Testis (tissue), 3 donors: ENCODE measurements around the gene ZFR2. TPM values are rescaled to one million over a fixed set of nuclear protein-coding genes. Genes with fewer than 3 reads are reported as not detected.

Experiments used
- DNase-seq: peaks from one replicate; pipeline ENCODE4 v3.0.0-alpha.2; 2019
- H3K27ac ChIP-seq, 2 donors: fragments of 200-600 bp; sonication (generic); one replicate each; pipeline ENCODE4 v1.5.1; 2019
- H3K27me3 ChIP-seq: fragments of 200-600 bp; sonication (generic); one replicate; pipeline ENCODE4 v1.5.1; 2019
- H3K36me3 ChIP-seq: fragments of 200-600 bp; sonication (generic); one replicate; pipeline ENCODE4 v1.5.1; 2017; ENCODE audit warnings: low read depth; ENCODE audit errors: missing control alignments
- H3K4me1 ChIP-seq: fragments of 200-600 bp; sonication (generic); one replicate; pipeline ENCODE4 v1.5.1; 2019
- H3K4me3 ChIP-seq, 2 donors: fragments of 200-600 bp; sonication (generic); one replicate each; pipeline ENCODE4 v1.5.1; 2017 to 2019
- H3K9me3 ChIP-seq: fragments of 200-600 bp; sonication (generic); one replicate; pipeline ENCODE4 v1.5.1; 2017
- CTCF ChIP-seq, 3 experiments: fragments of 450-650 bp in 2 of 3; fragments of 200-600 bp in 1 of 3; sonication (generic) in 1 of 3; IDR thresholded peaks; one replicate each; pipeline ENCODE4 v1.5.1; 2016 to 2019; ENCODE audit warnings: antibody characterized with exemption in 3 of 3, mild to moderate bottlenecking in 2 of 3, moderate library complexity in 1 of 3
- POLR2A ChIP-seq: fragments of 450-650 bp; IDR thresholded peaks from one replicate; pipeline ENCODE4 v1.6.1; 2017; ENCODE audit warnings: antibody characterized with exemption, mild to moderate bottlenecking, moderate library complexity
- WGBS, 2 donors: methylation state at CpG; one replicate each; pipeline ENCODE4 v1.1.5; 2018; 5-methylcytosine and 5-hydroxymethylcytosine counted together
- intact Hi-C: fragments of 100-400 bp; cut with DNase I; formaldehyde crosslinking; loops from one replicate; pipeline ENCODE4 v1.15.1; 2023; ENCODE audit warnings: low total_unique reads
- polyA plus RNA-seq: library from polyadenylated mRNA; stranded (reverse); fragments of 350-450 nt; fragmentation: Illumina TruSeq; extraction: RNeasy Lipid Tissue Mini Kit (QIAGEN cat#74804); gene quantifications from one replicate; pipeline ENCODE4 v1.2.3, GENCODE V29; 2014; ENCODE audit warnings: low read depth, low replicate concordance; ENCODE audit not compliant: insufficient read depth
- total RNA-seq, 2 donors: library from RNA; depleted of rRNA; stranded (reverse); fragments of >200 nt; gene quantifications; one replicate each; pipeline ENCODE4 v1.2.3, GENCODE V29; 2016

ZFR2 gene
- total and polyA plus RNA-seq, 3 donors from 2014 or later = 23.4 to 35.0 (median 34.1) TPM

- no peak overlapping the region for H3K27ac ChIP-seq
Observed at GRCh38 chr19:3765121-3765520, 103.7 kb downstream of the ZFR2 start.

DNA sequence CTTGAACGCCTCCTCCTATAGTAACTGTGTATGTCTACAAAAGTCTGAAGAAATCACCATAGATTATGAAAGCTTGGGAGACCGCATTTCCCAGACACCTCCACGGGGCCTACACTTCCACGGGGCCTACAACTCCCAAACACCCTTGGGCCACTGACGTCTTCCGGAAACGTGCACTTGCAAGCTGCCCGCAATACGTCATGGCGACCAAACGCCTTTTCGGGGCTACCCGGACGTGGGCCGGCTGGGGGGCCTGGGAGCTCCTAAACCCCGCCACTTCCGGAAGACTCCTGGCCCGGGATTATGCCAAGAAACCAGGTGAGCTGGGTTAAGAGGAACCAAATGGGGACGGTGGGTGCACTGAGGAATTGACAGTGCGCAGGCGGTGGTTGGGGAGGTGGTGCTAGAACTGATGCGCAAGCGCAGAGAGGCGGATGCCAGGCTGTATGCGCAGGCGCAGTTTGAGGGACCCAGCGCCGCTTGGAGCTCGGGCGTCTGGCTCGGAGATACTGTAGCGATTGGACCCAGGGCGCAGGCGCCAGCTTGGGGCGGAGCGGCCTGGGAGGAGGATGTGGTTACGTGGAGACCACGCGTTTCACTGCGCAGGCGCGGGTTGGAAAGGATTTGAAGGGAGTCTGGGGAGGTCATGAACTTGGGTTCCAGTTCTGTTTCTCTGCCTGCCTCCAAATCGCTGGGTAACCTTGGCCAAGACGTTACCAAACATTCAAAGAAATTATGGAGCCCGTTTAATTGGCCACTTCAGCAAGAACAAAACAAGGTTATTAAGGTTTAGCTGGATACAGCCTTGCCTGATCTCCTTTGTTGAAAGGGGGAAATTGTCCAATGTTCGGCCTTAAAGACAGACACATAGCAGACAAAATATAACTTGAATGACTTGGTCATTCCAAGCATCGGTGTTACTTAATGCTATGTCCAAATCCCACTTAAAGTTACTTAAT lies 106.1 kb downstream of the ZFR2 start, which contains the start of gene MRPL54:
Gene MRPL54 (plus strand): TSS at position 182 of the 959 bp plus-strand sequence. CDS start 19 bp downstream, at position 201.
- peak within 1 kb of the TSS; percentile 84 to 86 for H3K4me3 ChIP-seq
- WGBS, 2 donors = 2 to 3% methylated on average over 32 to 47 of the region's 47 CpGs
- peak in 1 of 3 experiments; percentile 11 for TF ChIP-seq CTCF (IDR thresholded peaks at IDR 0.05)
- TF ChIP-seq POLR2A = no peak
- H3K27ac ChIP-seq = peak within 1 kb of the TSS; percentile 98
- DNase-seq = peak; percentile 99
- intact Hi-C loops = no loop called here
- no peaks in the 10 kb centered on the region for H3K27me3 ChIP-seq
- no peaks in the 10 kb centered on the region for H3K9me3 ChIP-seq
- peaks cover 9% of the 10 kb centered on the region for H3K4me1 ChIP-seq
- no peaks in the 10 kb centered on the region for H3K36me3 ChIP-seq

More at GRCh38 chr19:3765121-3765520, 103.7 kb downstream of the ZFR2 start:
- intact Hi-C loops = no loop called here
- no peaks in the 10 kb centered on the region for H3K27me3 ChIP-seq
- no peak for TF ChIP-seq POLR2A
- TF ChIP-seq CTCF (IDR thresholded peaks at IDR 0.05) = no peak
- H3K4me3 ChIP-seq = no peak overlapping the region
- WGBS, 2 donors = 90 to 93% methylated on average over 12 of the region's 12 CpGs
- DNase-seq = no peak
- H3K4me1 ChIP-seq = peaks cover 9% of the 10 kb centered on the region
- H3K9me3 ChIP-seq = no peaks in the 10 kb centered on the region
- no peaks in the 10 kb centered on the region for H3K36me3 ChIP-seq

GRCh38 chr19:3762130-3762473 lies 106.7 kb downstream of the ZFR2 start:
- 39 to 51% methylated on average over 1 of the region's 1 CpG for WGBS, 2 donors
- Histone ChIP-seq H3K36me3 (no peaks in the 10 kb centered on the region), H3K4me1 (peaks cover 9% of the 10 kb centered on the region), H3K4me3 (peak overlapping the region; percentile 66 to 84), H3K27ac (peak overlapping the region; percentile 98), H3K27me3 (no peaks in the 10 kb centered on the region), H3K9me3 (no peaks in the 10 kb centered on the region)
- DNase-seq = no peak
- intact Hi-C loops = no loop called here
- no peak for TF ChIP-seq POLR2A
- no peak for TF ChIP-seq CTCF (IDR thresholded peaks at IDR 0.05)

GRCh38 chr19:3761382-3762129 lies 107.3 kb downstream of the ZFR2 start, which contains the start of gene APBA3:
APBA3 (minus strand) TSS chr19:3761692; CDS start chr19:3760264, 1,428 bp downstream.
- Histone ChIP-seq H3K4me1 (peaks cover 9% of the 10 kb centered on the region), H3K9me3 (no peaks in the 10 kb centered on the region), H3K36me3 (no peaks in the 10 kb centered on the region), H3K27me3 (no peaks in the 10 kb centered on the region), H3K27ac (peak within 1 kb of the TSS; percentile 98), H3K4me3 (peak within 1 kb of the TSS; percentile 84 to 86)
- 5 to 6% methylated on average over 15 to 45 of the region's 45 CpGs for WGBS, 2 donors
- intact Hi-C loops = no loop called here
- peak; percentile 94 for DNase-seq
- peak; percentile 80 to 89 (median 85) for TF ChIP-seq CTCF (IDR thresholded peaks at IDR 0.05)
- no peak for TF ChIP-seq POLR2A
